ENCODE data around the gene FREY1.
A peak's percentile ranks its signal among the peaks of the same experiment; 100 is the strongest.

FREY1 gene

GRCh38 chr11:45920531-45921477, 13.7 kb upstream of the FREY1 start:
- TF ChIP-seq TEAD4 (IDR thresholded peaks at IDR 0.05) (no peak), TCF12 (IDR thresholded peaks at IDR 0.05; ENCODE audit: low read depth) (no peak), CREB1 (IDR thresholded peaks at IDR 0.05; ENCODE audit: low read depth) (no peak), USF1 (IDR thresholded peaks at IDR 0.05) (no peak), TAF1 (IDR thresholded peaks at IDR 0.05; ENCODE audit: low read depth) (no peak), CEBPB (IDR thresholded peaks at IDR 0.05) (no peak), EGR1 (IDR thresholded peaks at IDR 0.05) (no peak), RAD21 (IDR thresholded peaks at IDR 0.05; ENCODE audit: low read depth) (no peak), EP300 (IDR thresholded peaks at IDR 0.05; ENCODE audit: borderline replicate concordance) (no peak)
- TF ChIP-seq, protein P1, sequence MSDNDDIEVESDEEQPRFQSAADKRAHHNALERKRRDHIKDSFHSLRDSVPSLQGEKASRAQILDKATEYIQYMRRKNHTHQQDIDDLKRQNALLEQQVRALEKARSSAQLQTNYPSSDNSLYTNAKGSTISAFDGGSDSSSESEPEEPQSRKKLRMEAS (IDR thresholded peaks at IDR 0.05) = no peak

DNA sequence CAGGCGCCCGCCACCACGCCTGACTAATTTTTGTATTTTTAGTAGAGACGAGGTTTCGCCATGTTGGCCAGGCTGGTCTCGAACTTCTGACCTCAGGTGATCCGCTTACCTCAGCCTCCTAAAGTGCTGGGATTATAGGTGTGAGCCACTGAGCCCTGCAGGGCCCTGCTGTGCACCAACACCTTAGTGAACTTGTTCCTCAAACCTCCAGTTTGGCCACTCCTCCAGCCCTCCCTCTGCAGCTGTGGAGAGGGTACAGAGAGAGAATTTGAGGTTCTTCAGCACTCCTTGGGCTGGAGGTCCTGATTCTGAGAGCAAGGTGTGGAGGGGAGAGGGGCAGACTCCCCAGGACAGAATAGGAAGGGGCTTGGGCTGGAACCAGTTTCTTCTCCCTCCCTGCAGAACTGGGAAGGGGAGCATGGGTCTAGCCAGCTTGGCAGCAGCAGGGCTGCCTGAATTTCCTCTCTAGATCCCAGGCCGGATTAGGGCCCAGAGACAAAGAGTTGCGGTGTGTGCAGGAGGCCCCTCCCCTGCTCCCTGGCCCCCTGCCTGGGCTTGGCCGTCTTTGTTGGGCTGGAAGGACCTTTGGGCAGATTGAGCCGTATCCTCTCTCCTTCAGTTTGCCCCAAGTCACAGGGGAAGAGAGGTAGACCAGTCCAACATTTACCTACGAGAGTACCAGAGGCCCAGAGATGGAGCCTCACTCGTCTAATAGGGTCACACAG, 12.9 kb upstream of the FREY1 start:
- TF ChIP-seq NFIC (IDR thresholded peaks at IDR 0.05) (no peak), EGR1 (IDR thresholded peaks at IDR 0.05) (no peak), FOXM1 (IDR thresholded peaks at IDR 0.05; ENCODE audit: borderline replicate concordance, low read depth) (no peak), EP300 (IDR thresholded peaks at IDR 0.05; ENCODE audit: borderline replicate concordance) (no peak)
- TF ChIP-seq, protein P2, sequence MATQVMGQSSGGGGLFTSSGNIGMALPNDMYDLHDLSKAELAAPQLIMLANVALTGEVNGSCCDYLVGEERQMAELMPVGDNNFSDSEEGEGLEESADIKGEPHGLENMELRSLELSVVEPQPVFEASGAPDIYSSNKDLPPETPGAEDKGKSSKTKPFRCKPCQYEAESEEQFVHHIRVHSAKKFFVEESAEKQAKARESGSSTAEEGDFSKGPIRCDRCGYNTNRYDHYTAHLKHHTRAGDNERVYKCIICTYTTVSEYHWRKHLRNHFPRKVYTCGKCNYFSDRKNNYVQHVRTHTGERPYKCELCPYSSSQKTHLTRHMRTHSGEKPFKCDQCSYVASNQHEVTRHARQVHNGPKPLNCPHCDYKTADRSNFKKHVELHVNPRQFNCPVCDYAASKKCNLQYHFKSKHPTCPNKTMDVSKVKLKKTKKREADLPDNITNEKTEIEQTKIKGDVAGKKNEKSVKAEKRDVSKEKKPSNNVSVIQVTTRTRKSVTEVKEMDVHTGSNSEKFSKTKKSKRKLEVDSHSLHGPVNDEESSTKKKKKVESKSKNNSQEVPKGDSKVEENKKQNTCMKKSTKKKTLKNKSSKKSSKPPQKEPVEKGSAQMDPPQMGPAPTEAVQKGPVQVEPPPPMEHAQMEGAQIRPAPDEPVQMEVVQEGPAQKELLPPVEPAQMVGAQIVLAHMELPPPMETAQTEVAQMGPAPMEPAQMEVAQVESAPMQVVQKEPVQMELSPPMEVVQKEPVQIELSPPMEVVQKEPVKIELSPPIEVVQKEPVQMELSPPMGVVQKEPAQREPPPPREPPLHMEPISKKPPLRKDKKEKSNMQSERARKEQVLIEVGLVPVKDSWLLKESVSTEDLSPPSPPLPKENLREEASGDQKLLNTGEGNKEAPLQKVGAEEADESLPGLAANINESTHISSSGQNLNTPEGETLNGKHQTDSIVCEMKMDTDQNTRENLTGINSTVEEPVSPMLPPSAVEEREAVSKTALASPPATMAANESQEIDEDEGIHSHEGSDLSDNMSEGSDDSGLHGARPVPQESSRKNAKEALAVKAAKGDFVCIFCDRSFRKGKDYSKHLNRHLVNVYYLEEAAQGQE (IDR thresholded peaks at IDR 0.05; ENCODE audit: low read depth) = no peak

- TF ChIP-seq NFIC (IDR thresholded peaks at IDR 0.05) = no peak
- no peak for TF ChIP-seq EP300 (IDR thresholded peaks at IDR 0.05; ENCODE audit: borderline replicate concordance)
- no peak for TF ChIP-seq YY1 (IDR thresholded peaks at IDR 0.05; ENCODE audit: low read depth)
- TF ChIP-seq CREB1 (IDR thresholded peaks at IDR 0.05; ENCODE audit: low read depth) = no peak
- no peak for TF ChIP-seq TEAD4 (IDR thresholded peaks at IDR 0.05)
- TF ChIP-seq EGR1 (IDR thresholded peaks at IDR 0.05) = no peak
- TF ChIP-seq FOXM1 (IDR thresholded peaks at IDR 0.05; ENCODE audit: borderline replicate concordance, low read depth) = no peak
- TF ChIP-seq ZBTB7A (IDR thresholded peaks at IDR 0.05; ENCODE audit: low read depth) = no peak
- TF ChIP-seq RAD21 (IDR thresholded peaks at IDR 0.05; ENCODE audit: low read depth) = no peak
- TF ChIP-seq TCF12 (IDR thresholded peaks at IDR 0.05; ENCODE audit: low read depth) = no peak
- TF ChIP-seq USF1 (IDR thresholded peaks at IDR 0.05) = no peak
- no peak for TF ChIP-seq CEBPB (IDR thresholded peaks at IDR 0.05)
- TF ChIP-seq, protein P1 (IDR thresholded peaks at IDR 0.05) = no peak
- TF ChIP-seq TAF1 (IDR thresholded peaks at IDR 0.05; ENCODE audit: low read depth) = no peak
- TF ChIP-seq, protein P2 (IDR thresholded peaks at IDR 0.05; ENCODE audit: low read depth) = no peak
Observed at GRCh38 chr11:45918962-45919675, 12.0 kb upstream of the FREY1 start.

DNA sequence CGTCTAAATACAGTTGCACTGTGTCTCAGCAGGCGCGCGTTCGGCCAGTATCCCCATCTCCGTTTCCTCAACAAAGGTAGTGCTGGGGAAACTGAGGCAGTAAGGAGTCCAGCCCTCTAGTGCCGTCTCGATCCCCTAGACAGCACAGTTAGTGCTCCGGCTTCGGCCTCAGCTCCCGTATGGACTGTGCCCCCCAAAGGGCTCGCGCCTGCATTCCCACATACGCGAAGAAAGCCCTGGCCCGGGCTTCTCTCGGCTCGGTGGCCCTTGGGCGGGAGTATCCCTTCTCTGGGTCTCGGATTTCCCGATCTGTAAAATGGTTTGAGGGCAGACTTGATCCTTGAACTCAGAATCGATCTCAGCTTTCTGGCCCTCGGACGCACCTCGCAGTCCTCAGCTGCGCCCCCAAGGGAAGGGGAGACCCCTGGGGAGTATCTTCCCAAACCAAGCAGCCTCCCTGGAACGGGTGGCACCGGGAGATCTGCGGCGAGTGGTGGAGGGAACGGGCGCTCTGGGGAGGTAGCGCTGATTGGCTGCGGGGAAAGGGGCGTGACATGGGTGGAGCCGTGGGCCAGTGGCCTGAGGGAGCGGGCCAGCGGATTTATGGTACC, 11.4 kb upstream of the FREY1 start:
- TF ChIP-seq NFIC (IDR thresholded peaks at IDR 0.05) (no peak), CEBPB (IDR thresholded peaks at IDR 0.05) (no peak), EGR1 (IDR thresholded peaks at IDR 0.05) (no peak), USF1 (IDR thresholded peaks at IDR 0.05) (no peak), ZBTB7A (IDR thresholded peaks at IDR 0.05; ENCODE audit: low read depth) (peak; percentile 54; the same call in 1 of the 2 replicates), EP300 (IDR thresholded peaks at IDR 0.05; ENCODE audit: borderline replicate concordance) (no peak), TEAD4 (IDR thresholded peaks at IDR 0.05) (no peak), TCF12 (IDR thresholded peaks at IDR 0.05; ENCODE audit: low read depth) (no peak), RAD21 (IDR thresholded peaks at IDR 0.05; ENCODE audit: low read depth) (no peak), CREB1 (IDR thresholded peaks at IDR 0.05; ENCODE audit: low read depth) (no peak), TAF1 (IDR thresholded peaks at IDR 0.05; ENCODE audit: low read depth) (no peak), FOXM1 (IDR thresholded peaks at IDR 0.05; ENCODE audit: borderline replicate concordance, low read depth) (no peak), YY1 (IDR thresholded peaks at IDR 0.05; ENCODE audit: low read depth) (peak; percentile 20; the same call in 1 of the 2 replicates)
- TF ChIP-seq, protein P1 (IDR thresholded peaks at IDR 0.05) = 0 out of 2 replicates have a peak, but pooled peaks have one; percentile 45
- TF ChIP-seq, protein P2 (IDR thresholded peaks at IDR 0.05; ENCODE audit: low read depth) = no peak
